Memory B cell (primary cell): ENCODE results near the gene ERC1.

ENCODE experiments used
- ATAC-seq: fragments of 150-1000 bp; cut with Tn5 transposase; 2 replicates; pipeline ENCODE4 v1.10.0; 2021; ENCODE audit warnings: low read depth, mild to moderate bottlenecking, moderate library complexity
- DNase-seq, 2 donors: peaks; one replicate each; pipeline ENCODE4 v3.0.0; 2022; ENCODE audit warnings: low spot score in 2 of 2
- H3K27ac Mint-ChIP-seq: one replicate; pipeline ENCODE4 v1.8.0; 2022; ENCODE audit warnings: mild to moderate bottlenecking, moderate library complexity, mixed read lengths
- H3K27me3 Mint-ChIP-seq: one replicate; pipeline ENCODE4 v1.8.0; 2022; ENCODE audit warnings: mixed read lengths
- H3K36me3 Mint-ChIP-seq: one replicate; pipeline ENCODE4 v1.8.0; 2022; ENCODE audit warnings: mild to moderate bottlenecking, mixed read lengths
- H3K4me1 Mint-ChIP-seq: one replicate; pipeline ENCODE4 v1.8.0; 2022; ENCODE audit warnings: mixed read lengths
- H3K4me3 Mint-ChIP-seq: one replicate; pipeline ENCODE4 v1.8.0; 2022; ENCODE audit warnings: mild to moderate bottlenecking, moderate library complexity, mixed read lengths
- H3K9me3 Mint-ChIP-seq: one replicate; pipeline ENCODE4 v1.8.0; 2022; ENCODE audit warnings: mixed read lengths

ERC1 gene

GRCh38 chr12:1290716-1291115, 299.7 kb downstream of the ERC1 start:
- Mint-ChIP-seq H3K27me3 (no peaks in the 10 kb centered on the region), H3K27ac (no peak overlapping the region), H3K9me3 (no peaks in the 10 kb centered on the region), H3K4me1 (peaks cover 3% of the 10 kb centered on the region), H3K36me3 (peaks cover 26% of the 10 kb centered on the region), H3K4me3 (no peak overlapping the region)
- ATAC-seq (no peak), DNase-seq (no peak)

DNA sequence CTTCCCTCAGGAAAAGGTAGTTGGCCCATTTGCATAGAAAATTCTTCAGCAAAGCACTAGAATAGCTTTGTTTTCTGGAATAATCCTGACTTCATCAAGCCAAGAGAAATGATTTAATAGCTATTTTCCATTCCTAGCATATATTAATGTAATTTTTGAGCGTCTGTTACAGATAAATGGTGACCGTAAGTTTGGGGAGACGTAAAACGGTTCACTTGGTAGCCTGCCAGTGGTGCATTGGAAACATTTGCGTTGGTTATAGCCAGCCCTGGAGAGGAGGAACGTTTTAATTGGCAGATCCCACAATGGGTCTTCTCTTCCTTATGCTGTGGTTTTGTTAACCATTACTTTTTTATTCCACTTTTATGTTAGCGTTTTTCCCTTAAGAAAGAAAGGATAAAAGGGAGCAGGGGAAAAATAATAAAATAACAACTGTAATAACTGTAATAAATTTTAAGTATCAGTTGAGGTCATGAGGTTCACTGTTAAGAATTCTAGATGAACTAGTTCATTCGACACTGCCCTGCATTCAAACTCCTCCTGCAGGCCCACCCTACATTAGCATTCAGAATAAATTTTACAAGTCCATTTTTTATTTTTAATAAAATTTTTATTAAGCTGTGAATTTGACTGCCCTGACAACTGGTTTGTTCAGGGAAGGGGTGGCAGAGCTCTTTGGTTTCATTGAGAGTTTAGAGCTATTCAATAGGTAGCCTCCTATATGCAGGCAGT, 300.7 kb downstream of the ERC1 start:
- no peak for ATAC-seq
- DNase-seq, result no peak
- Mint-ChIP-seq H3K27ac (no peak overlapping the region), H3K4me3 (no peak overlapping the region), H3K36me3 (peaks cover 30% of the 10 kb centered on the region), H3K9me3 (no peaks in the 10 kb centered on the region), H3K27me3 (no peaks in the 10 kb centered on the region), H3K4me1 (peaks cover 3% of the 10 kb centered on the region)

- DNase-seq (no peak), ATAC-seq (no peak)
- peaks cover 3% of the 10 kb centered on the region for H3K9me3 Mint-ChIP-seq
- no peak overlapping the region for H3K27ac Mint-ChIP-seq
- peaks cover 37% of the 10 kb centered on the region for H3K36me3 Mint-ChIP-seq
- H3K27me3 Mint-ChIP-seq, result no peaks in the 10 kb centered on the region
- H3K4me3 Mint-ChIP-seq, result no peak overlapping the region
- peaks cover 3% of the 10 kb centered on the region for H3K4me1 Mint-ChIP-seq
Observed at GRCh38 chr12:1293901-1294300, 302.9 kb downstream of the ERC1 start.

DNA sequence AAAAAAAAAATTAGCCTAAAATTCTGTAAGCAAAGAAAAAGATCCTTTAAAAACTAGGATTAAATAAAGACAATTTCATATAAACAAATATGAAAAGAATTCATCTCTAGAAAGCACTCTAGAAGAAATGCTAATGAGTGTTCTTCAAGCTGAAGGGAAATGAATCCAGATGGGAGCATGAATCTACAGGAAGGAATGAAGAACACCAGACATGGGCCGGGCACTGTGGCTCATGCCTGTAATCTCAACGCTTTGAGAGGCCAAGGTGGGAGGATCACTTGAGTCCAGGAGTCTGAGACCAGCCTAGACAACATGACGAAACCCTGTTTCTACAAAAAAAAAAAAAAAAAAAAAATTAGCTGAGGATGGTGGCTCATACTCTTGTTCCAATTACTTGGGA, 306.2 kb downstream of the ERC1 start:
- peaks cover 5% of the 10 kb centered on the region for H3K9me3 Mint-ChIP-seq
- DNase-seq (no peak), ATAC-seq (no peak)
- H3K36me3 Mint-ChIP-seq, result peaks cover 36% of the 10 kb centered on the region
- H3K4me1 Mint-ChIP-seq, result no peaks in the 10 kb centered on the region
- H3K27me3 Mint-ChIP-seq, result no peaks in the 10 kb centered on the region
- no peak overlapping the region for H3K27ac Mint-ChIP-seq
- no peak overlapping the region for H3K4me3 Mint-ChIP-seq

DNA sequence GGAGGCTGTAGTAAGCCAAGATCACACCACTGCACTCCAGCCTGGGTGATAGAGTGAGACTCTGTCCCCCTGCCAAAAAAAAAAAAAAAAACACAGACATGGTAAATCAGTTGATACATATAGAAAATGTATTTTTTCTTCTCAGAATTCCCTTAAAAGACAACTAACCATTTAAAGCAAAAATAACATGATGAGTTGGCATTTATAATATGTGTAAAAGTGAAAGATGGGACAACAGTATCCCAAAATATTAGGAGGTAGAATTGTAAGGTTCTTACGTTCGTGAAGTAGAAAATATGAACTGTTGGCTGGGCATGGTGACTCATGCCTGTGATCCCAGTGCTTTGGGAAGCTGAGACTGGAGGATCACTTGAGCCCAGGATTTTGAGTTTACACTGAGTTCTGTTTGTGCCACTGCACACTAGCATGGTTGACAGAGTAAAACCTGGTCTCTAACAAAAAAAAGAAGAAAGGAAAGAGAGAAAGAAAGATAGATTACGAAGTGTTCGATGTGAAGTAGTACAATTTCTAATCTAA, 306.7 kb downstream of the ERC1 start:
- ATAC-seq (no peak), DNase-seq (no peak)
- H3K36me3 Mint-ChIP-seq, result peaks cover 38% of the 10 kb centered on the region
- H3K4me3 Mint-ChIP-seq, result no peak overlapping the region
- no peak overlapping the region for H3K27ac Mint-ChIP-seq
- peaks cover 5% of the 10 kb centered on the region for H3K9me3 Mint-ChIP-seq
- no peaks in the 10 kb centered on the region for H3K4me1 Mint-ChIP-seq
- H3K27me3 Mint-ChIP-seq, result no peaks in the 10 kb centered on the region

GRCh38 chr12:1300460-1300859, 309.4 kb downstream of the ERC1 start:
- no peaks in the 10 kb centered on the region for H3K27me3 Mint-ChIP-seq
- no peak overlapping the region for H3K4me3 Mint-ChIP-seq
- ATAC-seq (no peak), DNase-seq (no peak)
- no peaks in the 10 kb centered on the region for H3K4me1 Mint-ChIP-seq
- H3K27ac Mint-ChIP-seq, result no peak overlapping the region
- H3K9me3 Mint-ChIP-seq, result peaks cover 5% of the 10 kb centered on the region
- H3K36me3 Mint-ChIP-seq, result peaks cover 31% of the 10 kb centered on the region

DNA sequence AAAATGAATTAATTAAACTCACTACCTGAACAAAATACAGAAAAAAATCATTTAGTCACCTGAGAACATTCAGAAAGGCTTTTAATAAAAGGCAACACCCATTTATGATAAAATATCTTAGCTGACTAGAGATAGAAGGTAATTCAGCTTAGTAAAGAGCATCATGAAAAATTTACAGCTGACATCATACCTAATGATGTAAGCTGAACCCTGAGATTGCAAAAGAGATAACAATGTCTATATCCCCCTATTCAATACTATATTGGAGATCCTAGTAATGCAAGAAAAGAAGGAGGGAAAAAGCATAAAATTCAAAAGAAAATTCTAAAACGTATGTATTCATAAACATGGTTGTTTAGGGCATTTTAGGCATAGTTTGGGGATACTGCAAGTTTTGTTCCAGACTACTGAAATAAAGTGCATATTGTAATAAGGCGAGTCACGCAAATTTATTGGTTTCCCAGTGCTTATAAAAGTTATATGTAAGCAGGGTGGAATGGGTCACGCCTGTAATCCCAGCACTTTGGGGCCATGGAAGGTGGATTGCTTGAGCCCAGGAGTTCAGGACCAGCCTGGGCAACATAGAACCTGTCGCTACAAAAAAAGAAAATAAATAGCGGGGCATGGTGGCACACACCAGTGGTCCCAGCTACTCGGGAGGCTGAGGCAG, 311.3 kb downstream of the ERC1 start:
- ATAC-seq (no peak), DNase-seq (no peak)
- no peaks in the 10 kb centered on the region for H3K4me1 Mint-ChIP-seq
- H3K27ac Mint-ChIP-seq, result no peak overlapping the region
- H3K9me3 Mint-ChIP-seq, result peaks cover 5% of the 10 kb centered on the region
- H3K27me3 Mint-ChIP-seq, result no peaks in the 10 kb centered on the region
- H3K36me3 Mint-ChIP-seq, result peaks cover 25% of the 10 kb centered on the region
- H3K4me3 Mint-ChIP-seq, result no peak overlapping the region

- ATAC-seq (no peak), DNase-seq (no peak)
- H3K9me3 Mint-ChIP-seq, result no peaks in the 10 kb centered on the region
Observed at GRCh38 chr12:1305063-1305434, 314.0 kb downstream of the ERC1 start.

DNA sequence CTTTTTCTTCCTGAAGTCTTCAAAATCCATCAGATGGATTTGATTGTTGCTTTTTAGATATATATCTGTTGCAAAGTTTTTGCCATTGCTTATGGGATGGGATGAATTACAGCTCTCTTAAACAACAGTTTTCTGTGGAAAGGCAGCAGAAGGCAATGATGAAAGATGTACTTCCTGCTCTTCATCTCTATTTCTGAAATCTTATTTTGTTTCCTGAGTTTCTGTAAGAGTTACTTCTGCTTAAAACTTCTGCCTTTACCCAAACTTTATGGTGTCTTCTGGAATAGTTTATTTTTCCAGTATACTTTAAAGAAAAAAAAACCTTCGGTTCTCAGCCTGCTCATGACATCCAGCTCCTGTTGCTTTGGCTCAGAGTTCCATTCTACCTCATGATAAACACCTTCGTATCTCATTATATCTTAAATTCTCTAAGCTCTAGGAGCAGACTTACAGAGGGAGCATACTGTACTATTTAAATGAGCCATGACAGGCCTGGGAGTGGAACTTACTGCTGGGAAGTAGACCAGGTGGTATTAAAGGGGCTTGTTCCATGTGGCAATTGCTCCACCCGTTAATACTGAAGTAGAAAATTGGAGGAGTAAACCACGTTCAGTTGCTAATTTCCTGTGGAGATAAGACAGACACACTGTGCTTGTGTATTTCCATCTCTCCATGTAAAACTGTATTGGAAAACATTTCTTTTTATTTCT, 314.9 kb downstream of the ERC1 start:
- Mint-ChIP-seq H3K27me3 (no peaks in the 10 kb centered on the region), H3K9me3 (no peaks in the 10 kb centered on the region), H3K27ac (no peak overlapping the region), H3K36me3 (peaks cover 12% of the 10 kb centered on the region), H3K4me1 (peaks cover 2% of the 10 kb centered on the region), H3K4me3 (no peak overlapping the region)
- DNase-seq, result no peak
- ATAC-seq, result no peak

More at GRCh38 chr12:1305063-1305434, 314.0 kb downstream of the ERC1 start:
- Mint-ChIP-seq H3K27me3 (no peaks in the 10 kb centered on the region), H3K4me3 (no peak overlapping the region), H3K27ac (no peak overlapping the region), H3K36me3 (peaks cover 15% of the 10 kb centered on the region), H3K4me1 (no peaks in the 10 kb centered on the region)

GRCh38 chr12:1306817-1307216, 315.8 kb downstream of the ERC1 start:
- Mint-ChIP-seq H3K27me3 (no peaks in the 10 kb centered on the region), H3K4me3 (no peak overlapping the region), H3K4me1 (peaks cover 2% of the 10 kb centered on the region), H3K9me3 (no peaks in the 10 kb centered on the region), H3K36me3 (peaks cover 12% of the 10 kb centered on the region), H3K27ac (no peak overlapping the region)
- ATAC-seq (no peak), DNase-seq (no peak)

DNA sequence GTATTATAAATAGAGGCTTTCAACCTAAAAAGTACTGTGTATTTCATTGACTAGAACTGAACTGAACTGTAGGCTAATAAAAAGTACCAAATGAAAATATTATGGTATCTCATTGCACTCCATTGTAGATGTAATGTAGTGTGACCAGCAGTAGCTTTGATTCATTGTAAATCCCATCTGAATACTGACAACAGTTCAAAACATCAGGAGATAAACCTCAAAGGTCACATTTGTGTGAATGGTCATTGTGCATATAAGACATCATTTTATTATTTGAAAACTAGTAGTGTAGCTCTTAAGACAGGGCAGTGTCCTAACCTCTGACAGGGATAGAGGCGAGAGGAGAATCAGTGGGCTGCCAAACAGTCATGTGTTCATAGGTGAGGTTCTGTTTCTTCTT, 316.8 kb downstream of the ERC1 start:
- H3K36me3 Mint-ChIP-seq, result peaks cover 17% of the 10 kb centered on the region
- H3K4me1 Mint-ChIP-seq, result peaks cover 2% of the 10 kb centered on the region
- ATAC-seq (no peak), DNase-seq (no peak)
- no peaks in the 10 kb centered on the region for H3K27me3 Mint-ChIP-seq
- H3K27ac Mint-ChIP-seq, result no peak overlapping the region
- H3K4me3 Mint-ChIP-seq, result no peak overlapping the region
- no peaks in the 10 kb centered on the region for H3K9me3 Mint-ChIP-seq

- DNase-seq (no peak), ATAC-seq (no peak)
- H3K4me3 Mint-ChIP-seq, result no peak overlapping the region
Observed at GRCh38 chr12:1309613-1310012, 318.6 kb downstream of the ERC1 start.

DNA sequence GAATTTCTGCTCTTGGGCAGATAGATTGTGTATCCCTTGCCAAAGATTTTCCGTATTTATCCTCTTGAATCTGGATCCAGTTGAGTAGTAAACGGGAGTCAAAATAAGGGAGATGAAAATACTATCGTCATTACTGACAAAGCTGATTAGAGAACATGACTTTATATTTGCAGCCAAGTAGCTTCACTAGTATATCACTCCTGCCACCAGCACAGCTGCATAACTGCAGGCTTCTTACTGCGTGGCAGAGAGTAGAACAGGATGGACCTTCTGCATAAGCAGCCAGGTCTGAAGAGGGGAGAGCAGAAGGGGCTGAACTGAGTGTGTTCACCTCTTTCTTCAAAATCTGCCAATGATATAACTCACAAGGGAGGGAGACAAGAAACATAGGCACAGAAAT, 319.6 kb downstream of the ERC1 start:
- Mint-ChIP-seq H3K4me1 (peaks cover 2% of the 10 kb centered on the region), H3K36me3 (peaks cover 32% of the 10 kb centered on the region), H3K27ac (no peak overlapping the region), H3K9me3 (peaks cover 1% of the 10 kb centered on the region), H3K27me3 (no peaks in the 10 kb centered on the region), H3K4me3 (no peak overlapping the region)
- DNase-seq (no peak), ATAC-seq (no peak)

More at GRCh38 chr12:1309613-1310012, 318.6 kb downstream of the ERC1 start:
- peak overlapping the region; percentile 55 for H3K27ac Mint-ChIP-seq
- peaks cover 2% of the 10 kb centered on the region for H3K4me1 Mint-ChIP-seq
- H3K9me3 Mint-ChIP-seq, result no peaks in the 10 kb centered on the region
- no peaks in the 10 kb centered on the region for H3K27me3 Mint-ChIP-seq
- H3K36me3 Mint-ChIP-seq, result peaks cover 24% of the 10 kb centered on the region

GRCh38 chr12:1311145-1311544, 320.1 kb downstream of the ERC1 start:
- Mint-ChIP-seq H3K27ac (no peak overlapping the region), H3K27me3 (no peaks in the 10 kb centered on the region), H3K4me3 (no peak overlapping the region), H3K36me3 (peaks cover 32% of the 10 kb centered on the region), H3K9me3 (peaks cover 1% of the 10 kb centered on the region), H3K4me1 (peaks cover 2% of the 10 kb centered on the region)
- ATAC-seq, result no peak
- no peak for DNase-seq
